ENCODE data around the gene CDK14.
A peak's percentile ranks its signal among the peaks of the same experiment; 100 is the strongest.
"Not testable (repeated sequence)": the region's sequence is repeated elsewhere in the genome, so short reads cannot be mapped to it uniquely, and the experiment has no call there.

The CDK14 gene

DNA sequence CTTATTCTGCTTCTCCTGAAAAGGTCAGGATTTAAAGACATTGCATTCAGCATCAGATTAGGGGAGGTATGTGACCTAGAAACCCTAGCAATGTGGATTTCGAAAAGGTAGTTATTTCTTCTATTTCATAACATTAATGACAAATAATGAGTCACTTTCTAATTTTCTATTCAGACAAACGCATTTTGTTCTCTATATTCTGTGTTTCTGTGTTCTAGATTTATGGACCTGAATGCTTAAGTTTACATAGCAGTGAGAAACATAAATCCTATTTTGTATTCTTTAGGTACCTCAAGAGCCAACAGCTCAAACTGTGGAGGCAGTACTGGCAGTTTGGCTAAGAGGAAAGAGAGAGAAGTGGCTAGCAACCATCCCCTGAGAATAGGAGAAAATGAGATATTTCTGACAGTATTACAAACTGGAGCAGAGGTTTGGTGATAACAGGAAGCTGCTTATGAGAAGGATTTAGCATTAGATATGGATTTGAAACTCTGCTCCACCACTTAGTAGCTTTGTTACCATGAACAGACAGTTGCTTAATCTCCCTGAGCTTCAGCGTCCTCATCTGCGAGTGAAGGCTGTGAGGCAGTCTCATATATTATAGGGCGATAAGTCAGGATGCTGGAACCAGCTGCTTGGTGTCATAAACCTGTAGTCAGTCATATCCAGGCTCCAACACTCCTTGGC is 28.2 kb downstream of the CDK14 start:
- no peak overlapping the region for H3K4me3 ChIP-seq (ENCODE audit: low read depth, low read length)
- DNase-seq (ENCODE audit: low read depth): no peak
- TF ChIP-seq, protein P1, sequence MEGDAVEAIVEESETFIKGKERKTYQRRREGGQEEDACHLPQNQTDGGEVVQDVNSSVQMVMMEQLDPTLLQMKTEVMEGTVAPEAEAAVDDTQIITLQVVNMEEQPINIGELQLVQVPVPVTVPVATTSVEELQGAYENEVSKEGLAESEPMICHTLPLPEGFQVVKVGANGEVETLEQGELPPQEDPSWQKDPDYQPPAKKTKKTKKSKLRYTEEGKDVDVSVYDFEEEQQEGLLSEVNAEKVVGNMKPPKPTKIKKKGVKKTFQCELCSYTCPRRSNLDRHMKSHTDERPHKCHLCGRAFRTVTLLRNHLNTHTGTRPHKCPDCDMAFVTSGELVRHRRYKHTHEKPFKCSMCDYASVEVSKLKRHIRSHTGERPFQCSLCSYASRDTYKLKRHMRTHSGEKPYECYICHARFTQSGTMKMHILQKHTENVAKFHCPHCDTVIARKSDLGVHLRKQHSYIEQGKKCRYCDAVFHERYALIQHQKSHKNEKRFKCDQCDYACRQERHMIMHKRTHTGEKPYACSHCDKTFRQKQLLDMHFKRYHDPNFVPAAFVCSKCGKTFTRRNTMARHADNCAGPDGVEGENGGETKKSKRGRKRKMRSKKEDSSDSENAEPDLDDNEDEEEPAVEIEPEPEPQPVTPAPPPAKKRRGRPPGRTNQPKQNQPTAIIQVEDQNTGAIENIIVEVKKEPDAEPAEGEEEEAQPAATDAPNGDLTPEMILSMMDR (IDR thresholded peaks at IDR 0.05; ENCODE audit: insufficient read depth, low read depth, low read length, missing control alignments): no peak

DNA sequence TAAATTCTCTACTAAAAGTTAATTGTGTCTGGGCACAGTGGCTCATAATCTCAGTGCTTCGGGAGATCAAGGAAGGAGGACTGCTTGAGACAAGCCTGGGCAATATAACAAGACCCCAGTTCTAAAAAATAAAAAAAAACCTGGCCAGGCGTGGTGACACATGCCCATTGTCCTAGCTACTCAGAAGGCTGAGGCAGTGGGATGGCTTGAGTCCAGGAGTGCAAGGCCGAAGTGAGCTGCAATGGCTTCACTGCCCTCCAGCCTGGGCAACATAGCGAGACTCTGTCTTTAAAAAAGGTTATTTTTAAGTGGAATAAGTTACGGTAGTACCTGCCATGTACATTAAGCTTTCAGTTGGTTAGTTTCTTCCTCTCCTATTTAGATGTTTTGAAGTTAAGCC is 28.9 kb downstream of the CDK14 start:
- no peak for DNase-seq (ENCODE audit: low read depth)
- H3K4me3 ChIP-seq (ENCODE audit: low read depth, low read length): no peak overlapping the region
- TF ChIP-seq, protein P1 (IDR thresholded peaks at IDR 0.05; ENCODE audit: insufficient read depth, low read depth, low read length, missing control alignments): no peak

DNA sequence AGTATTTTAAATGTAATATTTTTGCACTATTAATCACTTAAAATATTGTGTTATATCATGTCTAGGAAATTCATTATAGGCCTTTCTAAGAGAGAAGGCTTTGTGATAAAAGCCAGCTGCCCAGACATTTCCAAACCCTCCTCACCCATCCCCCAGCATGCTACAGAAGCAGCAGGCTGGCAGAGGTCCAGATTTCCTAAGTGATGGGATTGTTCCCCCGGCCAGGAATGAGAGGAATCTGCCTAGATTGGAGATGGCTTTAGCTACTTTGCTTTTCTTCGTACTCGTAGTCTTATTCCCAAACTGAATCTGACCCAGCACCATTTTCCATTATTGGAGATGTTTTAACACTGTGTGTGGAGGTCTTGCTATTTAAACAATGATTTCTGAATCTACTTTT is 29.4 kb downstream of the CDK14 start:
- no peak overlapping the region for H3K4me3 ChIP-seq (ENCODE audit: low read depth, low read length)
- TF ChIP-seq, protein P1 (IDR thresholded peaks at IDR 0.05; ENCODE audit: insufficient read depth, low read depth, low read length, missing control alignments): no peak
- DNase-seq (ENCODE audit: low read depth): no peak

DNA sequence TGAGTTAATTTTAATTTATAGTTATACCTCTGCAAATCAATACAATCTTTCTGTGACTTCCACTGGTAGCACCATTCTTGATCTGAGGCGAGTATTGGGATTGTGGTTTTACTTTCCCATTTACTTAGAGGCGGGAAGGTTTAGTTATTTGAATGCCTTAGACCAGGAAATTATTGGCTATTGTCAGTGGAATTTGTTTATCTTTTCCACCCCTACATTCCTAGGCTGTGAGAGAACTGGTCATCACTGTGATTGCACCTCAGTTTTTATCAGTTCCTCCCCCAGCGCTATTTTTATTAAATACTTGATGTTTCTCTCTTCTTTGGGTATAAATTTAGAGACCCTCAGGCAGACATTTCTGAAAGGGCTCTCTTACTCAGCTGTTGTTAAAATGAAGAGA is 29.9 kb downstream of the CDK14 start:
- no peak overlapping the region for H3K4me3 ChIP-seq (ENCODE audit: low read depth, low read length)
- no peak for DNase-seq (ENCODE audit: low read depth)

DNA sequence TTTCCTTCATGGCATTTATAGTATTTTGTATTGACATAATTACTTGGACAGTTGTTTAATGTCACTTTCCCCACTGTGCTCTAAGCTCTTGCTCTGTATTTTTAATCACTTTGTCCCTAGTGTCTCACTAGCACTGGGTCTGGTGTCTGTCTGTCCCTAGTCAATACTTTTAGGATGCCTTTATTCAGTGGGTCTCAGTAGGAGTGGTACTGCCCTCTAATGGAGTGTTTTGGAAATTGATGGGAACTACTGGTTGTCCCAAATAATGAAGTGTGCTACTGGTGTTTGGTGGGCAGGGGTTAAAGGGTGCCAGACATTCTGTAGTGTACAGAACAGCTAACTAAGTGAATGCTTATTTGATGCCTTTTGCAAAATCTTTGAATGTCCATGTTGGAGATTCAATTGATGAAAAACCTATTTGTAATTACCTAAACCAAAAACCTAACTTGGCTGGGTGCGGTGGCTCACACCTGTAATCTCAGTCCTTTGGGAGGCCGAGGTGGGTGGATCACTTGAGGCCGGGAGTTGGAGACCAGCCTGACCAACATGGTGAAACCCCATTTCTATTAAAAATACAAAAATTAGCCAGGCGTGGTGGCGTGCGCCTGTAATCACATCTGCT is 33.3 kb downstream of the CDK14 start:
- DNase-seq (ENCODE audit: low read depth): peak; percentile 69
- H3K4me3 ChIP-seq (ENCODE audit: low read depth, low read length): no peak overlapping the region
- TF ChIP-seq, protein P1 (IDR thresholded peaks at IDR 0.05; ENCODE audit: insufficient read depth, low read depth, low read length, missing control alignments): peak; percentile 67

More for the DNA sequence above, 29.9 kb downstream of the CDK14 start:
- TF ChIP-seq, protein P1 (IDR thresholded peaks at IDR 0.05; ENCODE audit: insufficient read depth, low read depth, low read length, missing control alignments): no peak

DNA sequence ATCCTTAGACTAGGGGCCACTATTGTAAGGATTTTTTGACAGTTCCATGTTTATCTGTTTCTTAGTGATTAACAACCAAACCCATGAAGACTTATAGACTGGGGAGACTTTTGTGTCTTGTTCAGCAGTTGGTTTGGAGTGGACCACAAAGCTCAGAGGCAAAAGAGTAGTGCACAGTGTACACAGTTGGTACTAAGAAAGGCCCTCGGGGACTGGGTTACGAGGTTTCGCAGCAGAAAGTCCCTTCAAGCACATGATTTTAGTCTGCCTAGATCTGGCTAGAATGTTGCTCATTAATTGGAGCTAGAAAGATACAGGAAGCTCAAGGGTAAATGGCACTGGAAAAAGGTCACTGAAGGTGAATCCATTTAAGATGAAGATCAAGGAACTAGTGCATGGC is 35.4 kb downstream of the CDK14 start:
- TF ChIP-seq, protein P1 (IDR thresholded peaks at IDR 0.05; ENCODE audit: insufficient read depth, low read depth, low read length, missing control alignments): no peak
- DNase-seq (ENCODE audit: low read depth): no peak
- H3K4me3 ChIP-seq (ENCODE audit: low read depth, low read length): no peak overlapping the region

DNA sequence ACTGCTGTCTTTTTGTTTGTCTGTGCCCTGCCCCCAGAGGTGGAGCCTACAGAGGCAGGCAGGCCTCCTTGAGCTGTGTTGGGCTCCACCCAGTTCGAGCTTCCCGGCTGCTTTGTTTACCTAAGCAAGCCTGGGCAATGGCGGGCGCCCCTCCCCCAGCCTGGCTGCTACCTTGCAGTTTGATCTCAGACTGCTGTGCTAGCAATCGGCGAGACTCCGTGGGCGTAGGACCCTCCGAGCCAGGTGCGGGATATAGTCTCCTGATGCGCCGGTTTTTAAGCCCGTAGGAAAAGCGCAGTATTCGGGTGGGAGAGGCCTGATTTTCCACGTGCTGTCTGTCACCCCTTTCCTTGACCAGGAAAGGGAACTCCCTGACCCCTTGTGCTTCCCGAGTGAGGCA is 43.6 kb downstream of the CDK14 start:
- not testable (repeated sequence) for DNase-seq (ENCODE audit: low read depth); H3K4me3 ChIP-seq (ENCODE audit: low read depth, low read length)

All from GM12865 (cell line).